ENCODE results near the gene ATG14. TPM values are rescaled to one million over a fixed set of nuclear protein-coding genes. Genes with fewer than 3 reads are reported as not detected.
A peak's percentile ranks its signal among the peaks of the same experiment; 100 is the strongest.

ATG14 gene
- total RNA-seq, 1 donor from 2014 or later: 10.5 TPM

- DNase-seq (ENCODE audit: low read depth): peak; percentile 99
- Histone ChIP-seq H3K4me3 (ENCODE audit: low read depth, low read length) (no peak overlapping the region), H3K36me3 (ENCODE audit: control insufficient read depth, insufficient read depth, low read length) (no peaks in the 10 kb centered on the region), H3K27me3 (ENCODE audit: control insufficient read depth, insufficient read depth, low read length) (no peaks in the 10 kb centered on the region)
- TF ChIP-seq, protein P1, sequence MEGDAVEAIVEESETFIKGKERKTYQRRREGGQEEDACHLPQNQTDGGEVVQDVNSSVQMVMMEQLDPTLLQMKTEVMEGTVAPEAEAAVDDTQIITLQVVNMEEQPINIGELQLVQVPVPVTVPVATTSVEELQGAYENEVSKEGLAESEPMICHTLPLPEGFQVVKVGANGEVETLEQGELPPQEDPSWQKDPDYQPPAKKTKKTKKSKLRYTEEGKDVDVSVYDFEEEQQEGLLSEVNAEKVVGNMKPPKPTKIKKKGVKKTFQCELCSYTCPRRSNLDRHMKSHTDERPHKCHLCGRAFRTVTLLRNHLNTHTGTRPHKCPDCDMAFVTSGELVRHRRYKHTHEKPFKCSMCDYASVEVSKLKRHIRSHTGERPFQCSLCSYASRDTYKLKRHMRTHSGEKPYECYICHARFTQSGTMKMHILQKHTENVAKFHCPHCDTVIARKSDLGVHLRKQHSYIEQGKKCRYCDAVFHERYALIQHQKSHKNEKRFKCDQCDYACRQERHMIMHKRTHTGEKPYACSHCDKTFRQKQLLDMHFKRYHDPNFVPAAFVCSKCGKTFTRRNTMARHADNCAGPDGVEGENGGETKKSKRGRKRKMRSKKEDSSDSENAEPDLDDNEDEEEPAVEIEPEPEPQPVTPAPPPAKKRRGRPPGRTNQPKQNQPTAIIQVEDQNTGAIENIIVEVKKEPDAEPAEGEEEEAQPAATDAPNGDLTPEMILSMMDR (IDR thresholded peaks at IDR 0.05; ENCODE audit: insufficient read depth, low read length, severe bottlenecking): no peak
- FAIRE-seq: no peak
Measured at GRCh38 chr14:55448141-55448614, 36.5 kb upstream of the ATG14 start.

DNA sequence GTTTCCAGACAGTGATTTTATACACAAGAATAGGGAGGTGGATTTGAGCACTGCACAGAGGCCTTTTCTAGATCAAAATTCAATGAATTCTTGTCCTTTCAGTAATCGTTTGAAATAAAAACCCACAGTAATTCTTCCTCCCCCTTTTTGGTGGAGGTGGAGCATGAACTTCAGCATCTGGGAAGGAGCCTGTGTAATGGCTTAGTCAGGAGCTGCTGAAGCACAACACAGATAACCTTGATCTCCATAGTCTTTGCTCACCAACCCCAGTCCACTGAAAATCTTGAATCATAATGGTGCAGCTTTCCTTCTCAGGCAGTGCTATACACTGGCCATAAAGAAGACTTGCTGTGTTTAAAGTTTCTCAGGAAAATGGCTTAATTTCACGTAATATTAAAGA, 35.2 kb upstream of the ATG14 start:
- peak; percentile 90 for DNase-seq (ENCODE audit: low read depth)

DNA sequence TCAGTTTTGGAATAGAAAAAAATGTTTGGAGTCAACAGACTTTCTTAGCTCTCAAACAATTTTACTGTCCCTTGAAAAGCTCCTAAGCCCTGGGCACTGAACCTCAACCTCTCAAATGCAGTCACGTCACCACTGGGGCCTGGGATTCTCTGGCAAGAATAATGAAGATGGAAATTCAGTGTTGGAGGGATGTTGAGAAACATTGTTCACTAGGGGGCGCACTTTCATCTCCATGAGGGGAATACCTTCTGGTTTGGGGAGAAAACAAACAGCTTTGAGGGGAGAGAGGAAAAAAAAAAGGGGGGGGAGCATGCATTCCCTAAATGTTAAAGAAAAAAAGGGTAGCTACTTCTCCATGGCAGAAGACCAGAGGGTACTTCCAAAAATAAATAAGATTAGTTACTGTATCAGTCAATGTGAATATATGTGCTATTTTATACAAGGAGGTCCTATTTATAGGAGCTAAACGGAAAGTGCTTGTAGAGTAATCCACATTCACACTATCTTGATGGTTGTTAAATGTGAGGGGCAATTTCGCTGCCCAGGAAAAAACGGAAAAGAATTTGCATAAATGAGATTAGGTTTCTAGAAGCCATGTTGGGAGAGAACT, 34.6 kb upstream of the ATG14 start:
- H3K36me3 ChIP-seq (ENCODE audit: control insufficient read depth, insufficient read depth, low read length): no peaks in the 10 kb centered on the region
- no peaks in the 10 kb centered on the region for H3K27me3 ChIP-seq (ENCODE audit: control insufficient read depth, insufficient read depth, low read length)
- no peak for FAIRE-seq
- H3K4me3 ChIP-seq (ENCODE audit: low read depth, low read length): no peak overlapping the region
- peak; percentile 69 for DNase-seq (ENCODE audit: low read depth)
- TF ChIP-seq, protein P1 (IDR thresholded peaks at IDR 0.05; ENCODE audit: insufficient read depth, low read length, severe bottlenecking): peak; percentile 60

More for the DNA sequence above, 35.2 kb upstream of the ATG14 start:
- Histone ChIP-seq H3K4me3 (ENCODE audit: low read depth, low read length) (no peak overlapping the region), H3K27me3 (ENCODE audit: control insufficient read depth, insufficient read depth, low read length) (no peaks in the 10 kb centered on the region), H3K36me3 (ENCODE audit: control insufficient read depth, insufficient read depth, low read length) (no peaks in the 10 kb centered on the region)
- no peak for FAIRE-seq
- TF ChIP-seq, protein P1 (IDR thresholded peaks at IDR 0.05; ENCODE audit: insufficient read depth, low read length, severe bottlenecking): no peak

GRCh38 chr14:55441286-55441685, 29.7 kb upstream of the ATG14 start:
- FAIRE-seq (no peak), DNase-seq (ENCODE audit: low read depth) (no peak)
- TF ChIP-seq, protein P1 (IDR thresholded peaks at IDR 0.05; ENCODE audit: insufficient read depth, low read length, severe bottlenecking): no peak
- no peaks in the 10 kb centered on the region for H3K36me3 ChIP-seq (ENCODE audit: control insufficient read depth, insufficient read depth, low read length)
- H3K4me3 ChIP-seq (ENCODE audit: low read depth, low read length): no peak overlapping the region
- H3K27me3 ChIP-seq (ENCODE audit: control insufficient read depth, insufficient read depth, low read length): no peaks in the 10 kb centered on the region

GRCh38 chr14:55440385-55440784, 28.8 kb upstream of the ATG14 start, which contains the start of gene TBPL2:
Gene TBPL2 (minus strand): TSS chr14:55440616. CDS start chr14:55440449, 167 bp downstream.
- Histone ChIP-seq H3K27me3 (ENCODE audit: control insufficient read depth, insufficient read depth, low read length) (no peaks in the 10 kb centered on the region), H3K36me3 (ENCODE audit: control insufficient read depth, insufficient read depth, low read length) (no peaks in the 10 kb centered on the region), H3K4me3 (ENCODE audit: low read depth, low read length) (no peak within 1 kb of the TSS)
- TF ChIP-seq, protein P1 (IDR thresholded peaks at IDR 0.05; ENCODE audit: insufficient read depth, low read length, severe bottlenecking): no peak
- FAIRE-seq (no peak), DNase-seq (ENCODE audit: low read depth) (no peak)

Data from bronchial epithelial cell (primary cell).